Activated T-helper 1 cell treated with anti-CD3 and anti-CD28 coated beads, Interleukin-2, amount 50 U/mL, for 16 hours (primary cell): ENCODE data around the gene PEAK3.

Experiments used
- DNase-seq, 2 donors: peaks; one replicate each; pipeline ENCODE4 v3.0.0-alpha.2; 2020; ENCODE audit warnings: low read depth in 1 of 2, low spot score in 1 of 2

The PEAK3 gene

DNA sequence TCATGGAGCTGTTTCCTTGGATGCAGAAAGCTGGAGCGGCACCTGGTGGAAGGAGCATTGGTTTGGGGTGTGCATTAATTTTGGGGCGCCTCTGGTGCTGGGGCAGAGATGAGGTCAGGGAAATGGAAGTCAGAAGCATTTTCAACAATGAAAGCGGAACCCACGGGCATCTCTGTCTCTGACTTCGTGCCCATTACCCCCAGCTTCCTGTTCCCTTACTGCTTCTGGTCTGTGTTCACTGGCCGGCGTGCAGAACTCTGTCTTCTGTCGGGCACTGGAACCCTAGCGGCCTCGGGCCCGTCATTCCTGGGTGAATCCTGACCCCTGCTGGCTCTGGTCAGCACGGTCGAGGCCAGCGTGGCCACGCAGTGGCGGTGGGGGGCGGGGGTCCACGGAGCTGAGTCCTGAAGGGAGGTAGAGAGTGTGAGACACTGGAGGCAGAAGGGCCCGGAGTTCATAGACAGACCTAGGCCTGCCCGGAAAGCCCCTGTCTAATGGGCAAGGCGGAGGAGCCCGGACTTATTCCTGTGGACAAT, 33.9 kb upstream of the PEAK3 start:
- no peak for DNase-seq

DNA sequence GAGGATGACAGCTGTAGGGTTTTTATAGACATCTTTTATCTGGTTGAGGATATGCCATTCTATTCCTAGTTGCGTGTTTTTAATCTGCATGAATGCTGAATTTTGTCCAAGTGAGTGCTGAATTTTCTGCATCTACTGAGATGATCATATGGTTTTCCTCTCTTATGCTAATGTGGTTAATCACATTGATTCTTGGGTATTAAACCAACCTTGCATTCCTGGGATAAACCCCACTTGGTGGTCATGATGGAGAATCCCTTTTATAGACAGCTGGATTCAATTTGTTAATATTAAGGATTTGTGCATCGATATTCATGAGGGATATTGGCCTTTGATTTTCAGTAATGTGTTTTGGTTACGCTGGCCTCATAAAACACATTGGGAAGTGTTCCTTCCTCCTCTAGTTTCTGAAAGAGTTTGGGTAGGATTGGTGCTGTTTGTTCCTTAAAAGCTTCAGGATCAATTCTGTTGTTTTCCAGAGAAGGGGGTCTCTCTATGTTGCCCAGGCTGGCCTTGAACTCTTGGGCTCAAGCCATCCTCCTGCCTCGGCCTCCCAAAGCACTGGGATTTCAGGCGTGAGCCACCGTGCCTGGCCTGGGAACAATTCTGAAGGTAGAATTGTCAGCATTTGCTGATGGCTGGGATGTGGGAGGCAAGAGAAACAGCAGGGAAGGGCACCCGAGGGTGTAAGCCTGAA, 33.3 kb upstream of the PEAK3 start:
- no peak for DNase-seq

DNA sequence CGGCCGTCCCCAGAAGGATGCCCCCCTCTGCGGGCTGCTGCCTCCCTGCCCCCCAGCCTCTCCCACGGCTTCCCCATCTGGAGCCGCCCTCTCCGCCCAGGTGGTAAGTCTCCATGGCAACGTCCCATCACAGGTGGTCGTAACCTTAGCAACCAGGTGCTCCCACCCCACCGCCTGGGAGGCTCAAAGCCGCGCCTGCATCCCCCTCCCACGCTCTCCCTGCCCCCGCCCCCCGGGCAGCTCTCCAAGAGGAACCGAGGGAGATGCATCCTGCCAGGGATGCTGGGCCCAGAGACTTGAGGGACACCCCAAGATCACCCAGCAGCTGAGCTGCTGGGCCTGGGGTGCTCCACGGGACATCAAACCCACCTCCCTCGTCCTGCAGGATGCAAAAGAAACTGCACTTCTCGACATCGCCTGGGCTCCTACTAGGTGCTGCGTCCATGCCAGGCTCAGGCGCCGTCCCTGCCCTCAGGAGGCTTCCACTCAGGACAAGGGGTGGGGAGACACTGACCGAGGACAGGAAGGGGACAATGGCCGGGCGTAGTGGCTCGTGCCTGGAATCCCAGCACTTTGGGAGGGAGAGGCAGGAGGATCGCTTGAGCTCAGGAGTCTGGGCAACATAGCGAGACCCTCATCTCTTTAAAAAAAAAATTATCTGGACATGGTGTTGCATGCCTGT, 31.0 kb upstream of the PEAK3 start:
- no peak for DNase-seq

DNA sequence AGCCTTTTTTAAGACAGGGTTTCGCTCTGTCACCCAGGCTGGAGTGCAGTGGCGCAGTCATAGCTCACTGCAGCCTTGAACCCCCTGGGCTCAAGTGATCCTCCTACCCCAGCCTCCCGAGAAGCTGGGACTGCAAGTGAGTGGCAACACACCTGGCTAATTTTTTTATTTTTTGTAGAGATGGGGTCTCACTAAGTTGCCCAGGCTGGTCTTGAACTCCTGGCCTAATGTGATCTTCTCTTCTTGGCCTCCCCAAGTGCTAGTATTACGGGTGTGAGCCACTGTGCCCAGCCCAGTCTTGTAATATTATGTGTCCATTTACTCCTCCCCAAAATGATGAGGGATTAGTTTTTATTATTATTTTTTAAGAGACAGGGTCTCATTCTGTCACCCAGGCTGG, 29.1 kb upstream of the PEAK3 start:
- no peak for DNase-seq

DNA sequence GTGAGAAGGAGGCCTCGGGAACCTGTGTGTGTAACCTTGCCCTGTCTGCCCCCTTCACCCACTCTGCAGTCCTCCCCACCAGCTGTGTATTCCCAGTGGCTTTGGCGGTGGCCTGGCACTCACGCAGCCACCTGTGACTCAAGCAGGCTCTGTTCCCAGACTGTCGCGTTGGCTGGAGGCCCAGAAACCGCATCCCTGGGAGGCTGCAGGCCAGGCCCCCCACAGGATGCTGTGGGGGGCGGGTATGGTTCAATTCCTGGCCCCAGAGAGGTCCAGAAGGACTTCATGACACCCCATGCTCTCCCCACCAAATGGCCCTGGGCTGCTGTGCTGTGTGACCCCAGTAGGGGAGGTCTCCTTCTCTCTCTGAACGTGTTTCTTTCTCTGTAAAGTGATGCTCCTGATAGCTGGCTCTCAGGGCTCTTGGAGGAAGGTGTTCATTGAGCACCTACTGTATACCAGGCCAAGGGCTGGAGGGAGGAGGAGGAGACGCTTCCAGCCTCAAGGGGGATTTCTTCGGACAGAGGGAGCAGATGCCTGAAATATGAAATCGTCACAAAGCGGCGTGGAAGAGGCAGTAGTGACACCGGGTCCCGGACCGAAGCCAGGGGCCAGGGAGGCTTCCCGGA, 27.9 kb upstream of the PEAK3 start:
- no peak for DNase-seq

DNA sequence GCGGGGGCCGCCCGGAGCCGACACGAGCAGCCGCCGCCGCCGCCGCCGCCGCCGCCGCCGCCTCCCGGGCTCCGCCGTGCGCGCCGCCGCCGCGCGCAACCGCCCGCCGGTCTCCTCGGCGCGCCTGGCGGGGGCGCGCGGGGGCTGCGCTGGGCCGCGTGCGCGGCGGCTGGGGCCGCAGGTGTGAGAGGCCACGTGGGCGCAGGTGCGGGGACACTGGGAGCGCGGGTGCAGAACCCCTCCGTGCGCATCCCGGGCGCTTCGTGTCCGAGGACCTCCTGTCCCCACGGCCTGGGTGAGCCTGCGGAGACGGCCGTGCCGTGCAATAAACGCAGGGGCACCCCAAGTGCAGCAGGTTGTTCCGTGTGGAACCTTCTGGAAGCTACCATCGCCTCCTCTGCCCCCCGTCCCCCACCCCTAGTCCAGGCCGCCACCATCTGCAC, 26.2 kb upstream of the PEAK3 start, which contains the start of gene LINGO3:
Gene LINGO3, minus strand, starts transcription at position 41 of the 443 bp plus-strand sequence. CDS start 16,378 bp downstream, outside the sequence.
- no peak for DNase-seq

DNA sequence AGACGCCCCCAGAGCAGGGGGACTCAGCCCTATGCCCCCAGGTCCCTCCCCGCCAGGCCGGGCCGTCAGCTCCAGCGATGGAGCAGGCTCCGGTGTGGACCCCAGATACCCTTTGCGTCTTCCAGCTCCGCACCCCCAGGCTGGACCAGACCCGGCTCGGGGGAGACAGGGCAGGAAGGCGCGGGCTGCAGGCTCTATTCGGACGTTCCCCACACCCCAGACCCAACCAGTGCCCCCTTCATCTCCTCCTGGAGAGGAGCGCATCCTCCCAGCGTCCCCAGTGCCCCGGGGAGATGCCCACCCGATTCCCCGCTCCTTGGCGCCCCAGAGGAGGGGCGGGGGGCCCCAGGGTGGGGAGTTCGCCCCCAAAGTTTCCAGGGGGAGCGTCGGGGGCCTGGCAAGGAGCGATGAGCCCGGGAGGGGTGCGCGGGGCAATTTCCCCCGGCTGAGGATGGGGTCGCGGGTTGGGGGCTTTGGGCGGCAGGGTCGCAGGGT, 25.6 kb upstream of the PEAK3 start:
- no peak for DNase-seq

DNA sequence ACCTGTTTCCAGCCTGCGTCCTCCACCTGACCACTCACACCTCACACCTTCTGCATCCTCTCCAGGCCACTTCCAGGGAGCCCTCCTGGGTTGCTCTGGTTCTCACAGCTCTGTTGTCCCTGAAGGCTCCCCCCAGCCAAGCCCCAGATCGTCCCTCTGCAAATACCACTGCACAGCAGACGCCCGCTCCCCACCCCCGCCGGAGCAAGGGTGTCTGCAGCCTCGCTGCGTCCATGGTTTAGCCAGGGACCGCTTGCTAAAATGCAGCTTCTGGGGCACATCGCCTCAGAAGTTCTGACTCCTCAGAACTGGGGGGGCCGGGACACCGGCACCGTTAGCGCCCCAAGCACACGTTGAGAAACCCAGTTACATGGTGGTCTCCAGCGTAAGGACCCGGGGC, 25.0 kb upstream of the PEAK3 start:
- no peak for DNase-seq

DNA sequence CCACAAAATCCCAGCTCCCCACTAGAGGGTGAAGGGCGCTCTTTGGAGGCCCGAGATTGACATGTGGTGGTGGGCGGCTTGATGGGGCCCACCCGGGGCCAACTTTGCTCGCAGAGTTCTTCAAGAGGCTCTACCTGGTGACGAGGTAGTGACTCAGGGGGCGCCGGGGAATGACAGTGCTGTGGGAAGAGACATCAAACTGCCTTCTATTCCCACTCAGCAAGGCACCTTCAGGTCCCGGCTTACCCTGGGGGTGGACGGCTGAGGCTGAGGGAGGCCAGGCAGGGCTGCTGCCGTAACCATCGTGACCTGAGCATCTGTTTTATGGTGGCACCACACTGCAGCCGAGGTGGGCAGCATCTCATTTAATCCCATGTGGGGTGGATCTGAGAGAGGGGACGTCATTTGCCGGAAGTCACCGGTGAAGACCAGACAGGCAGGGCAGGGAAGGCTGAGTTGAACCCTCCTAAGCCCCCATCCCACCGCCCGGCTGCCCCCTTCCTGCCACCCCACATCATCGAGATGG, 24.4 kb upstream of the PEAK3 start:
- no peak for DNase-seq

DNA sequence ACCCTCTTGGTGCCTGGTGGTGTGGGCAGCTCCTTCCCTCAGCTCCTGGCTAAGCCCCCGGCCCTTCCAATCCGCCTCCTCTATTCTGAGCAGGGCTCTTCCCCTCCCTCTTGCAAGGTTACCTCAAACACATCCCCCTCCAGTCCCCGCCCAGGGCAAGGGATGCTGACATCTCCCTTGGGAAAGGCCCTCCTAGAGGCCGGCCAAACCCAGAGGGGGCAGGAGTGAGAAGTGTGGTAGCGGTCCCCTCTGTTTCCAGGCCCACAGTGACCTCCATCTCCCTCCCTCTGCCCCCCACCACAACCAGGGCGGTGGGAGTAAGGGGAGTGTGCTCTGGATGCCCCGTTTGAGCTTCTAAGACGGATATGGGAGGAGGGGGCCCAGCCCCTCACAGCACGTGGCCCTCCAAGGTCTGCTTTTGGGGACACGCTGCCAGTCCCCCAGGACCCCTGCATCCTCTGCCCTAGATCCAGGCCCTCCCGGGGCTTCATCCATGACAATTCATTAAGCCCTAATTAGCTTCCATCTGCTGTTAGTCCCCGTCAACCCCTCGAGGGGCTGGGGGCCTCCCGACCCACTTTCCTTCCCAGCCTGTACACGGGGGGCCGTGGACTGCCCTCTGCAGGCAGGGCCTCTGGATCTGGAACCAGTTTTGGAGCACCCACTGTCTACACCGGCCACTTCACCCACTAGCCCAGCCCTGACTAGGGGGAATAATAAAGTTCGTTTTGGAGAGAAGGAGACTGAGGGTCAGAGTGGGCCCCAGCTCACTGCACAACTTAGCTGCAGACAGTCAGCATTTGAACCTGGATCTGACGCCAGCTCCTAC, 23.7 kb upstream of the PEAK3 start:
- no peak for DNase-seq

DNA sequence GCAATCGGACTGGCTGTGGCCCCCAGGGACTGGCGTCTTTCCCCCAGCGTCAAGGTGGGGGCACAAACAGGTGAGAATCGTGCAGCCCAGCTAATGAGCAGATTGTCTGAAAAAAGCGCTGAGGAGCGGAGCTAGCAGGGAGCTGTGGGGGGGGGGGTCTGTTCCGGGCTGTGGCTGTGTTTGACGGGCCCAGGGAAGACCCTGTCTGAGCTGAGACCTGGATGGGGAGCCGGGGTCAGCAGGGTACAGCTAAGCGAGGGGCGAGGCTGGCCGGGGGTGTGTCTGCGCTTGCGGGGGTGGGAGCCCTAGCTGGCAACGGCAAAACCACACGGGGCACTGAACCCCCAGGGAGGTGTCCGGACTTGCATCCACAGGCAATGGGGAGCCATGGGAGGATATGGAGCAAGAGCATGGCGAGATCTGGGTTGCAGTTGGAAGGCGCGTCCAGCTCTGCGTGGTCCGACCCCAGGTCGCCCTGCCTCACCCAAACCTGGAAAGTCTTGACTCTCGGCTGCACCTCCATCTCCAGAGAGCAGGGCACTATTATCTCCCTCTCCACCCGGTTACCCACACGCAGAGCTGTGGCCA, 21.3 kb upstream of the PEAK3 start:
- DNase-seq = no peak

DNA sequence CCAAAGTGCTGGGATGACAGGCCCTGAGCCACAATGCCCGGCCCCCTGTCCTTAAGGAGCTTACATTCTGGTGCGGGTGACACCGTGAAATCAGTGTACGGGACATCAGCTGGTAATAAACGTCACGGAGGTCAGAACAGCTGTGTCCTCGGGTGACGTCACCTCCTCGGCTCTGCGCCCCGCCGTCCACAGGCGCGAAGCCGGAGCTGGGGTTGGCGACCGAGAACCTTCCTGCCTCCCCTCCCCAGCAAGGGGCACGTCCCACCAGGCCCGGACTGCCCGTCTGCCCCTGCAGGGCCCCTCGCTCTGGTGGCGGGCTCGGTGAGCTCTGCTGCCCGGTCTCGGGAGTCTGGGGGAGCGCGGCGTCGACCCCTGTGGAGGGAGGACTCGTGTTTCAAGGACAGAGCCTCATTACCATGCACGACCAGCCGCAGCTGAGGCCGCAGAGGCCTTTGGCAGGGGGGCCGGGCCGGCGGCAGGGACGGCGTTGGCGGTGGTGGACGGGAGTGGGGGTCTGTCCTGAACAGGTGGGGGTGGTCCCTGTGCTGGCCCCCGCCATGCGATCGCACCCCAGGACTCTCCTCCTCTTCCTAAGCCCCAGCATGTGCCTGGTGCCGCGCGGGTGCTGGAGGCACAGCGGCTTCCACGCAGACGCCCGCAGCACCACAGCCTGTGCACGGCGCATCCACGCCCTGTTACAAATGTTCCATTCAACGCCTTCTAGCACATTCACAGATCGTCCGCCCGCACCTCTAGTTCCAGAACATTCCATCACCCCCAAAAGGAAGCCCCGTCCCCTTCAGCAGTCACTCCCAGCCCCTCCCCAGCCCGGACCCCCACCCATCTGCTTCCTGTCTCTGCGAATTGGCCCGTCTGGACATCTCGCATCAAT, 20.6 kb upstream of the PEAK3 start:
- DNase-seq = no peak

DNA sequence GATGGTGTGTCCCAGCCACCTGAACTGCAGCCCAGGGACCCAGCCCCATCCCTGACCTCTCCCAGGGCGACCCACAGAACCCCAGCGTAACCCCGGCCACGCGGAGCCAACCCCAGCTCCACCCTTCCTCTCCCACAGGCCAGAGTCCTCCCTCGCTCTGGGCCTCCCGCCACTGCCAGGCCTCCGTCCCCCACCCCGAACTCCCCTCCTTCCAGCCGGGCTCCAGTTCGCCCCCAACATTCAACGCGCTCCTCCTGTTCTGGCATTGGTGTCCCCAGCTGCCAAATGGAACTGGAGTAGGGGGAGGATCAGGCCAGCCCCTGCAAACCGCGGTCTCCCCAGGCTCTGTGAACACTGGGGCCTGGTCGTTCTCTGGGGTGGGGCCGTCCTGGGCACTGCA, 18.6 kb upstream of the PEAK3 start:
- no peak for DNase-seq

DNA sequence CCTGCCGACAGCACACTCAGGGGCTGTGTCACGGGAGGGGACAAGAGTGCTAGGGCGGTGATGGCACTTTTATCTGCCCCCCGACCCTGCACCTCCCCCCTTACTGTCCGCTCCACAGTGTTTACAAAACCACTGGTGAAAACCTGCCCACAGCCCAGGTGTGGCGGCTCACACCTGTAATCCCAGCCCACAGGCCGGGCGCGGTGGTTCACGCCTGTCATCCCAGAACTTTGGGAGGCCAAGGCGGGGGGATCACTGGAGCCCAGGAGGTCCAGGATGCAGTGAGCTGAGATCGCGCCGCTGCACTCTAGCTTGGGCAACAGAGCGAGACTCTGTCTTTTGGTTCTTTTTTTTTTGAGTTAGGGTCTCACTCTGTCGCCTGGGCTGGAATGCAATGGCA, 14.2 kb upstream of the PEAK3 start:
- DNase-seq = no peak

DNA sequence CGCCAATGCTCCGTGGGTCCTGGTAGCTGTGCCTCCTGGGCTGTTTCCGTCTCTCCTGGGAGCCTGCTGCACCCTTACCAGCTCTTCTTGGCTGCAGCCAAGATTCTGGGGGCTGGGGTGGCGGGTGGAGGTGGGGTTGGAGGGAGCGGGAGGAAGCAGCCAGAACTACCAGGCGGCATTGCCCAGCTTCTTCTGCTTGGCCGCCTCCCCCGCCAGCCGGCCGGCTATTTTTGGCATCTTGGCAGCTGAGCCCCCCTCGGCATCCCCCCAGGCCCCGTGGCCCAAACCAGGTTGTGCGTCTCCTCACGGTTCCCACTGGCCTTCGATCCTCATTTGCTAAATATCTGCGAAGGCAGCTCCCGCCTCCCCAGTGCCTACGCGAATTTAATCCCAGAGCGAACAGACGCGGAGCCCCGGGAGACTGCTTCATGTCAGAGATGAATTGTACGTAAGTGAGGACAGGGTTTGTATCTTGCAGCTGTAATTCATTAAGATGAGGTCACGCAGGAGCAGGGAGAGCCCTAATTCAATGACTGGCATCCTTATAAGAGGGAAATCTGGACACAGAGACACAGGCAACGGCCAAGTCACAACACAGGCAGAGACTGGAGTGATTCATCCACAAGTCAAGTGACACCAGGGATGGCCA, 12.8 kb upstream of the PEAK3 start:
- DNase-seq = no peak

DNA sequence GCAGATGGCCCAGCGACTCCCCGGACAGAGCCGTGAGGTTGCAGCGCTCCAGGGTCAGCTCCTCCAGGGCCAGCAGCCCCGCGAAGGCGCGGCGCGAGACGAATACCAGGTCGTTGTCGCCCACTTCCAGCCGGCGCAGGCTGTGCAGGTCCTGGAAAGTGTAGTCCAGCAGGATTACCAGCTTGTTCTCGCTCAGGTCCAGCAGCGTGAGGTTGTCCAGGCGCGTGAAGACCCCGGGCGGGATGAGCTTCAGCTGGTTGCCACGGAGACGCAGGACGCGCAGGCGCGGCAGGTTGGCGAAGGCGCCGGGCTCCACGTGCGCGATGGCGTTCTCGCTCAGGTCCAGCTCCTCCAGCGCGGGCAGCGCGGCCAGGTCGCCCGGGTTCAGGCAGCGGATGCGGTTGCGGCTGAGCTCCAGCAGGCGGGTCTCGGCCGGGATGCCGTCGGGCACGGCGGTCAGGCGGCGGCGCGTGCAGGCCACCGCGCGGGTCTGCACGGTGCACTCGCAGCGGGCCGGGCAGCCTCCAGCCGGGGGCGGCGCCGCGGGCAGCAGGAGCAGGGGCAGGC, 9.3 kb upstream of the PEAK3 start:
- no peak for DNase-seq

DNA sequence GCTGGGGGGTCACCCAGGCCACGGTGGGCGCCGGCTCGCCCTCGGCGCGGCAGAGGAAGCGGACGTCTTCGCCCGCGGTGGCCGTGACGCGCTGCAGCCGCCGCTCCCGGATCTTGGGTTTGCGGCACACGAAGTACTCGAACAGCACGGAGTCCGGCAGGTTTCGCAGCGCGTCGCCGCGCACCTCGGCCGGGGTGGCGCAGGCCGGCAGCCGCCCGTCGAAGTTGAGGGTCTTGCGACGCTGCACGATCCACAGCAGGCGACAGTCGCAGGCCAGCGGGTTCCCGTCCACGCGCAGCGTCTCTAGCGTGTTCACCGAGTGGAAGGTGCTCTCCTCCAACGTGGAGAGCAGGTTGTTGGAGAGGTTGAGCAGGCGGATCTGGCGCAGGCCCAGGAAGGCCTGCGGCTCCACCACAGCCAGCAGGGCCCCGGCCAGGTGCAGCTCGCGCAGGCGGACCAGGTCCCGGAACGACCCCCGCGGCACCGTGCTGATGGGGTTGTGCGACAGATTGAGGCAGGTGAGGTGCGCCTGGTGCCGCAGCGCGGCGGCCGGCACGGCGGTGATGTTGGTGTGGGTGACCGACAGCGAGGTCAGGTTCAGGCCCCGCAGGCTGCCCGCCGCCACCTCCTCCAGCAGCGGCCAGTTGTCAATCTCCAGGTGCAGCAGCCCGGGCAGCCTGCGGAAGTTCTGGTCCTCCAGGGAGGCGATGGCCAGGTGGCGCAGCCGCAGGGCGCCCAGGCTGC, 8.6 kb upstream of the PEAK3 start:
- no peak for DNase-seq
